Activated T-cell treated with anti-CD3 and anti-CD28 coated beads, Interleukin-2, amount 50 U/mL, for 4 hours (primary cell): ENCODE measurements around the gene RNLS. TPM values are rescaled to one million over a fixed set of nuclear protein-coding genes. Genes with fewer than 3 reads are reported as not detected.
"Not testable (repeated sequence)": the region's sequence is repeated elsewhere in the genome, so short reads cannot be mapped to it uniquely, and the experiment has no call there.

ENCODE experiments used
- ATAC-seq, 2 donors: fragments of 200-7000 bp; cut with Tn5 transposase; one replicate each; pipeline ENCODE4 v1.10.0; 2021
- DNase-seq: peaks from one replicate; pipeline ENCODE4 v3.0.0-alpha.2; 2020
- H3K27me3 Mint-ChIP-seq: one replicate; pipeline ENCODE4 v1.8.0; 2021; ENCODE audit warnings: low read depth, mixed read lengths
- H3K36me3 Mint-ChIP-seq: one replicate; pipeline ENCODE4 v1.8.0; 2022; ENCODE audit warnings: mixed read lengths; ENCODE audit not compliant: insufficient read depth
- H3K4me1 Mint-ChIP-seq: one replicate; pipeline ENCODE4 v1.8.0; 2021; ENCODE audit warnings: low read depth, mixed read lengths
- H3K4me3 Mint-ChIP-seq: one replicate; pipeline ENCODE4 v1.8.0; 2021; ENCODE audit warnings: mild to moderate bottlenecking, moderate library complexity, mixed read lengths
- H3K9me3 Mint-ChIP-seq: one replicate; pipeline ENCODE4 v1.8.0; 2021; ENCODE audit warnings: mixed read lengths
- total RNA-seq, 3 donors: library from RNA; stranded (reverse); gene quantifications; one replicate each; pipeline ENCODE4 v1.2.1, GENCODE V29; 2021

The RNLS gene
- total RNA-seq, 3 donors from 2014 or later, result 3.4 to 5.5 (median 5.4) TPM

DNA sequence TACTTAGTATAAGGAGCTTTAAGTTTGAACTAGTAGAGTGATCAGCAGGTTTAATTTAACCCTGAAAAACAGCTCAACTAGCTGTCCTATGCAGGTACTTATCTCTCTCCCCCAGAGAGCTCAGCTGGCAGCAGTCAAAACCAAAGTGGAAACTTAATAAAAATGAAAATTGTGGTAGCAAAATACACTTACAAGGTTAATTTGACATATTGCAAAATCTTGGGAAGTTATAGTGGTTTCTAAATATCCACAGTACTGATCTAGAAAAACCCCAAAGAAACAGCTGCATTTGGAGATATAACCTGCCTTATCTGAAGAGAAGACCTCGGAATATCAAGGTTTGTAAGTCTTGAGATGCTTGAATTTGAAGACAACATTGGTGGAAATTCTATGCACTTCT, 269.2 kb downstream of the RNLS start:
- no peak overlapping the region for H3K4me3 Mint-ChIP-seq
- H3K9me3 Mint-ChIP-seq, result peaks cover 1% of the 10 kb centered on the region
- H3K4me1 Mint-ChIP-seq, result no peaks in the 10 kb centered on the region
- DNase-seq (no peak), ATAC-seq (no peak)
- peaks cover 2% of the 10 kb centered on the region for H3K36me3 Mint-ChIP-seq
- H3K27me3 Mint-ChIP-seq, result no peaks in the 10 kb centered on the region

DNA sequence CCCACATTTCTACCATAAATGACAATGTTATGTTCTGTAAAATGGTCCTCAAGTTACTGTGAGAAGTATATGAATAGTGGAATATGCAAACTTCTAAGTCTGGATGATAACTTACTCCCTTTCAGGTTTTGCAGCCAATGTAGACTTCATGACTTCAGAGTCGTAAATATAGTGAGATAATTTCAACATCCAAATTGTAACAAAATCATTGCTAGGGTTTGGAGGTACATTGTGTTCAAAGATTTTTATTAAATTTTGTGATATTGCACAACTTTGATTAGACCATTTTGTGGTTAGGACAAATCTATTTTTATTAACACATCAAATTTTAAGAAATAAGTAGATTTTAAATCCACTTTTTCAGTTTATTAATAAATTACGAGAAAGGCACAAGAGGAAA, 270.3 kb downstream of the RNLS start:
- no peaks in the 10 kb centered on the region for H3K27me3 Mint-ChIP-seq
- H3K4me1 Mint-ChIP-seq, result no peaks in the 10 kb centered on the region
- H3K4me3 Mint-ChIP-seq, result no peak overlapping the region
- peaks cover 2% of the 10 kb centered on the region for H3K36me3 Mint-ChIP-seq
- H3K9me3 Mint-ChIP-seq, result no peaks in the 10 kb centered on the region
- ATAC-seq, result no peak
- DNase-seq, result no peak

DNA sequence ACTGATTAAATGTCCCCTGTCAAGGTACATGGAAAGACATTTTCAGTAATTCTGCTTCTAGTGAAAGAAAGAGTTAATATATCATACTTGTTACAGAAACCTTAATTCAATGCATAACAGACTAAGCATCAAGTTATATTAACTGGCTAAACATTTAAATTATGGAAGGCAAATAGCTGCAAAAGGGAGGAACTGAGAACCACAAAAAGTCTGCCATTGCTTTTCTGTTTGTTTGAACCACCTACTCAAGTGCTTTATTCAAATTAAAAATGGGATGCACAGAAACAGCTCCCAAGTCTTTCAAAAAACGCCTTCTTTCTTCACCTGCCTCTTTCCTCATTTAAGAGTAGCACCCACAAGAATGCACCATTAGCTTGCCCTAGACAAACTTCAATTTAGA, 271.9 kb downstream of the RNLS start:
- Mint-ChIP-seq H3K4me3 (no peak overlapping the region), H3K9me3 (no peaks in the 10 kb centered on the region)
- ATAC-seq, result no peak

DNA sequence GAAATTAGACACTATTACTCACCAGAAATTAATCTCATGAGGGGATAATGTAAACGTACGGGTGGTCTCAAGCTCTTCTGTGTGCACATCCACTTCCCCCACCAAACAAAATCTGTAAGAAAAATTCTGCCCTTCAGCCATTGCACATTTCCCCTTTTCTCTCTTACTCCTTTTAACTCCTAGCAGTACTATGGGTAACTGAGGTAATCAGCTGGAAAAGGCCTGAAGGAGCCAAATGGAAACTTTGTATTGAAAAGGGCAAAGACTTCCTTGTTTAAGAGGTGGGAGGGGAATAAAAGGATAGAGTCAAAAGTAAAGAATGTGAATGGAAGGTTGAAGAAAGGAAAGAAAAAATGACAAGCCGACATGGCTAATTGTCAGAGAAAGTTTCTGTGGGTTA, 273.8 kb downstream of the RNLS start:
- Mint-ChIP-seq H3K4me1 (no peaks in the 10 kb centered on the region), H3K36me3 (peaks cover 2% of the 10 kb centered on the region), H3K4me3 (no peak overlapping the region), H3K27me3 (no peaks in the 10 kb centered on the region), H3K9me3 (no peaks in the 10 kb centered on the region)
- ATAC-seq (no peak), DNase-seq (no peak)

More for the DNA sequence above, 271.9 kb downstream of the RNLS start:
- Mint-ChIP-seq H3K36me3 (peaks cover 2% of the 10 kb centered on the region), H3K4me1 (no peaks in the 10 kb centered on the region), H3K27me3 (no peaks in the 10 kb centered on the region)
- no peak for DNase-seq

DNA sequence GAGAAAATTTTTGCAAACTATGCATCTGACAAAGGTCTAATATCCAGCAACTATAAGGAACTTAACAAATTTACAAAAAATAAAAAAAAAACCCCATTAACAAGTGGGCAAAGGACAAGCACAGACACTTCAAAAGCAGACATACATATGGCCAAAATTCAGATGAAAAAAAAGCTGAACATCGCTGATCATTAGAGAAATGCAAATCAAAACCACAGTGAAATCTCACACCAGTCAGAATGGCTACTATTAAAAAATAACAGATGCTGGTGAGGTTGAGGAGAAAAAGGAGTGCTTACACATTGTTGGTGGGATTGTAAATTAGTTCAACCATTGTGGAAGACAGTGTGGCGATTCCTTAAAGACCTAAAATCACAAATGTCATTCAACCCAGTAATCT, 274.8 kb downstream of the RNLS start:
- not testable (repeated sequence) for H3K4me3 Mint-ChIP-seq, H3K9me3 Mint-ChIP-seq, H3K4me1 Mint-ChIP-seq, H3K27me3 Mint-ChIP-seq, ATAC-seq, DNase-seq, H3K36me3 Mint-ChIP-seq

DNA sequence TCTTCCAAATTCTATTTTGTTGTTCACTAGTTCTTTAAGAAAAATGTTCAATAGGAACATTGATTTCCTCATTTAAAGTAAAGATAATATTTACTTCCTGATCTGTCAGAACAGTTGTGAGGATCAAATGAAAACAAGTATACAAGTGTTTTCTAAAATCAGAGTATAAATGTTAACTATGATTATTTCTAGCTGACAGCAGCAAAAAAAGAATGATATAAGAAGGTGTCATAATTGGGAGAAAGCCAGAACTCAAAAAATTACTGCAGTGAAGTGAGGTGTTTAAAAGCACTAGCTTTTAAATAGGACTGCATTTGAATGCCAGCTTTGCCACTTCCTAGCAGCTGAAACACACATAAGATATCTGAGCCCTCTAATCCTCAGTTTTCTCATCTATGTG, 283.3 kb downstream of the RNLS start:
- no peaks in the 10 kb centered on the region for H3K36me3 Mint-ChIP-seq
- no peaks in the 10 kb centered on the region for H3K27me3 Mint-ChIP-seq
- no peak for ATAC-seq
- H3K4me3 Mint-ChIP-seq, result no peak overlapping the region
- H3K9me3 Mint-ChIP-seq, result no peaks in the 10 kb centered on the region
- no peak for DNase-seq
- H3K4me1 Mint-ChIP-seq, result peaks cover 6% of the 10 kb centered on the region

DNA sequence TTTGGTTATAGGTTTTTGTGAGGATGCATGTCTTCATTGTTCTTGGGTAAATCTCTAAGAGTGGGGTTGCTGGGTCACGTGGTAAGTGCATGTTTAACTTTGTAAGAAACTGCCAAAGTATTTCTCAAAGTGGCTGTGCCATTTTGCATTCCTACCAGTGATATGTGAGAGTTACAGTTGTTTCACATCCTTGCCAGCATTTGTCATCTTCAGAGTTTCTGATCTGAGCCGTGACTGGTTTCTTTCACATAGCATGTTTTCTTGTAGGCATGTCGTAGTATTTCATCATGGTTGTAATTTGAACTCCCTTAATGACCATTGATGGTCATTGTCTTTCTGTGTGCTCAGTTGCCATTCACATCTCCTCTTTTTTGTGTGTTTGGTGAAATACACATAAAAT, 286.0 kb downstream of the RNLS start:
- Mint-ChIP-seq H3K4me3 (no peak overlapping the region), H3K27me3 (no peaks in the 10 kb centered on the region), H3K36me3 (no peaks in the 10 kb centered on the region), H3K4me1 (peaks cover 11% of the 10 kb centered on the region), H3K9me3 (no peaks in the 10 kb centered on the region)
- ATAC-seq (no peak), DNase-seq (no peak)

DNA sequence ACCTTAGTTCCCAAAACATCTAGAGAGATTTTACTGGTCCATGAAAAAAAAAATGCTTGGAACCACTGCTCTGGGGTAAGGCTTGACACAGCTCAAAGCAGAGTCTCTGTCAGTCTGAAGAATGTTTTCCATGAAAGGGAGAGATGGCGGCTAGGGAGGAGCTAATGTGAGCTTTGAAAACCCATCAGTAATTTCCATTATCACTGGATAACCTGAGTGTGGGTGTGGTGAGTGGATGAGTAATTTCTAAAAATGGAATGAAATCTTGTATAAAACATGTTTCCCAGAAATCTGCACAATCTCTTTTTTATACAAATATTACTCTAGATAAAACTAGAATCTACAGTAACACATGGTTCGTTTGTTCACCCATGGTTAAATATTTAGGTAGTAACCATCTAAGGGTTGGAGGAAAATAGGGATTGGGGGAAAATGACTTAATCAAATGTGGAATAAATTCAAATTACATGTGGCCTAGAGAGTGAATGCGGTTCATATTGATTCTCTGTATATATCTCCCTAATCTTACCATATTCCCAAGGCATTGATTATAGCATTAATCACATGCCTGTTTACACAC, 289.4 kb downstream of the RNLS start:
- peaks cover 10% of the 10 kb centered on the region for H3K4me1 Mint-ChIP-seq
- H3K36me3 Mint-ChIP-seq, result no peaks in the 10 kb centered on the region
- H3K4me3 Mint-ChIP-seq, result no peak overlapping the region
- DNase-seq (no peak), ATAC-seq (no peak)
- no peaks in the 10 kb centered on the region for H3K27me3 Mint-ChIP-seq
- H3K9me3 Mint-ChIP-seq, result no peaks in the 10 kb centered on the region

DNA sequence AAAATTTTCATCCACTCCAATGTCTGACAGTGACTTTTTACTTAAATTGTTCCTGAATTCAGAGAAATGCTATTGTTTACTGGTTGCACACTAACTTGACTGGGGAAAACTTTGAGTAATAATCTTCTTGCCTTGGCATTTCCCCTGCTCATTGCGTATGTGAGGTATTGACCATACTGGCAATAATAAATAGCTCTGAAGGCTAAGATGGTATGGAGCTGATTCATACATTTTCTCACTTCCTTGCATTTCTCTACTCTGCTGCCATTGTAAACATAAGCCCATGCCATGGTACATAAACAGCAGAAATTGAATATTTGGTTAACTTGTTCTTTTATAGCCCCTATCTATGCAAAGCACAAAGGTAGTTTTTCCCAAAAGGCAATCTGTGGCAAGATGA, 290.0 kb downstream of the RNLS start:
- Mint-ChIP-seq H3K4me3 (no peak overlapping the region), H3K27me3 (no peaks in the 10 kb centered on the region), H3K36me3 (no peaks in the 10 kb centered on the region), H3K4me1 (peaks cover 10% of the 10 kb centered on the region), H3K9me3 (no peaks in the 10 kb centered on the region)
- DNase-seq (no peak), ATAC-seq (no peak)

DNA sequence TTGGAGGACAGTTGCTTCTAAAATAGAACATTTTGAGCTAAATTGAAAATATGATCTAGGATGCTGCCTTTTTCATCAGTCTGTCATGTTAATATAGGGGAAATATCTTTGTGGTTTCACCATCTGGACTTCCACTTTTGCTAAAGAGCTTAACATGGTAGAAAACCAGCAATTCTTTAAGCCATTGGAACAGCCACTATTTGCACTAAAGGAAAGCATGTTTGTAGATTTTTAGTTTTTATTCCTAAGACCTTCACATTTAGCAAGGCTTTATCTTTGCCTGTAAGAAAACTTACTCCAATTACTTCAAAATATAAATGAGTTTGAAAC, 291.0 kb downstream of the RNLS start:
- no peaks in the 10 kb centered on the region for H3K27me3 Mint-ChIP-seq
- no peak for ATAC-seq
- H3K9me3 Mint-ChIP-seq, result no peaks in the 10 kb centered on the region
- no peak overlapping the region for H3K4me3 Mint-ChIP-seq
- no peak for DNase-seq
- peaks cover 10% of the 10 kb centered on the region for H3K4me1 Mint-ChIP-seq
- no peaks in the 10 kb centered on the region for H3K36me3 Mint-ChIP-seq

DNA sequence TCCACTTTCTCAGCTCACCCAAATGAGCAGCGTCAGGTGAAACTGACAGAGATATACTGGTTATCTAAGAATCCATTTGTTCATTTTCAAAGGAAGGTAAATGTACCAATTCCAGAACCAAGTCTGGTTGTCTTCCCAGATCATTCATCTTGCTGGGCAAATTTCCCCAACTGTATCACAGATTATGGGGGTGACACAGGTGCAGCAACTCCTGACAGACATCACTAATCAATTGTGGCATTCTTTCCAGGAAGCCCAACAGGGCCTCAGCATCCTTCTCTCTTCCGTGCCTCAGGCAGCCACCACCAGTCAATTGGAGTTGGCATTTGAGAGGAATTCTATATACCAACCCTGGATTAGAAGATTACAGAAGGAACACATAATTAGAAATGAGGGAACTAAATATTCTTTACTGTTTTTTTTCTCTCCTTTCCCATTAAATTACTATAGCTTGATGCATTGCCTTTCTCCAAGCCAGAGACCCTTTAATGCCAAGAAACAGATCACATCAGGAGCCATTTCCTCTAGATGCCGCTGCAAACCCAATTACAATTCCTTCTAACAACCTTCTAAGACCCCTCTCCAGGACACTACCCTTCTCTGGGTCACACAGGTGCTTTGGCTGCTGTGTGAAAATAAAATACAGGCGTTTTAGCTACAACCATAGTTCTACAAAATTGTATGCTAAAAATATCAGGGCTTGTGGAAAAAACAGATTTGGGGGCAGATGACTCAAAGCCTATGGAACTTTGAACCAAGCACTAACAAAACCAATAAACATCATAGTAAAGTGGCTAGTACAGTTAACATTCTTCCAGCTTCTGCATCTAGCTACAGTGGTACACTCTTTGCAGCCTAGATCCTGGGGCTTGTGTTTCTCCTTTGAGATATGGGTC, 291.6 kb downstream of the RNLS start:
- DNase-seq (no peak), ATAC-seq (no peak)
- Mint-ChIP-seq H3K9me3 (no peaks in the 10 kb centered on the region), H3K27me3 (no peaks in the 10 kb centered on the region), H3K4me3 (no peak overlapping the region), H3K36me3 (no peaks in the 10 kb centered on the region), H3K4me1 (peaks cover 10% of the 10 kb centered on the region)

DNA sequence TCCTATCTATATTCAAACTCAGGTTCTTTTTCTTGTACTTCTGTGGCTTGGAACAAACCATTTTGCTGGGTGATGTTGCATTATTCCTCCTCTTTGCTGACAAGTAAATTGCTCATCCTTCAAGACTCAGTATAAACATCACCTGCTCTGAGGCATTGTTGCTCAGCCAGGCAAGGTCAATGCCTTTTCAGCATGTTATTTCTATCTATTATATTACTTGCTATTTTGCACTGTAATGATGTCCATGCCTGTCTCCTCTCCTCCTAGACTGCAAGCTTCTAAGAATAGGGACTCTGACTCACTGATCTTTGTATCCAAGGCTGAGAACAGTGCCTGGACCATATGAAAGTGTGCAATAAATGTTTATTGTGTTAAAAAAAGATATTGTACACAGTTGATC, 293.8 kb downstream of the RNLS start:
- DNase-seq (no peak), ATAC-seq (no peak)
- H3K36me3 Mint-ChIP-seq, result no peaks in the 10 kb centered on the region
- H3K27me3 Mint-ChIP-seq, result no peaks in the 10 kb centered on the region
- H3K9me3 Mint-ChIP-seq, result no peaks in the 10 kb centered on the region
- peaks cover 8% of the 10 kb centered on the region for H3K4me1 Mint-ChIP-seq
- H3K4me3 Mint-ChIP-seq, result no peak overlapping the region

DNA sequence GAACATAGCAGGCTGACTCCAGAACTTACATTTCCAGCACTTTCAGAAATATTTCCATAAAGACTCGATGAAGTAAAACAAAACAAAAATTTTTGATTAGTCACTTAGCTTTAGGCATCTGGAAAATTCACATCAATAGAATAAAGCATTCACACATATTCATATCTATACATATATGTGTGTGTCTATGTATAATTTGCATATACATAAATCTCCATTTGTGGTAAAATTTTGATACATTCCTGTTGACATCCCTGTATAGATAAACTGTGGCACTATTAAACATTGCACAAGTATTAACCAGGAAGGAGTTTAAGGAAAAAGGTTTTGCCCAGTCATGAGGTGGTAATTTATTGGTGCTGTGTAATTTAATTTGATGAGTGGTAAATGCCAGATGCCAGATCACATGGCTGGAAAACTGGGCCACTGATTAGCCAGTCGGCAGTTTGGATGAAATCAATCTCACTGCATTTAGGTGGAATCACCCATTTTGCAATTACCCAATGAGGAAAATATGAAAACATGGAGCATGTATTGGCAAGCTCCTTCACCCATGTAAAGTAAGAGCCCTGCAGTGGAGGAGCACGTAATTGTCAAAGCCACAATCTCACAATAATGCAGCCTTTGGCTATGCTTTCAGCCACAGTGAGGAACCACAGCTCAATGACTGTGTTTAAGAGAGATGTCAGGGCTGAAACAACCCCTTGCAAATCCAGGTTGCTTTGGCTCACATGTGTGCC, 294.6 kb downstream of the RNLS start:
- DNase-seq, result no peak
- Mint-ChIP-seq H3K27me3 (no peaks in the 10 kb centered on the region), H3K4me3 (no peak overlapping the region), H3K36me3 (no peaks in the 10 kb centered on the region), H3K9me3 (no peaks in the 10 kb centered on the region), H3K4me1 (peaks cover 3% of the 10 kb centered on the region)
- ATAC-seq, result no peak

DNA sequence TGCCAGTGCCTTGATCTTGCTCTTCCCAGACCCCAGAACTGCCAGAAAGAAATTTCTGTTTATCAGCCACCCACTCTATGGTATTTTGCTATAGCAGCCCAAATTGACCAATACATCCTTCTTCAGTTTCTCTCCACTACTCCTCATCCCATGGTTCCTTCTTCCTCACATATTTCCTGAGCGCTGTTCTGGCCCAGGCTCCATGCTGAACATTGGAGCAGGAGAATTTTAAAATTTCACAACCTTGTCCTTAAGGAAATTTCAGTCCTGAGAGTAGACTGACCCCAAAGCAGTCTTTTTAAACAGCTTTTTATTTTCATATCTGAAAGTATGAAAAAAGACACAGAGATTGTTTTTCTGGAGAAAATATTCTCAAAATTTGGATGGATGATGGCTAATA, 297.1 kb downstream of the RNLS start:
- DNase-seq (no peak), ATAC-seq (no peak)
- no peak overlapping the region for H3K4me3 Mint-ChIP-seq
- peaks cover 19% of the 10 kb centered on the region for H3K4me1 Mint-ChIP-seq
- no peaks in the 10 kb centered on the region for H3K36me3 Mint-ChIP-seq
- H3K9me3 Mint-ChIP-seq, result no peaks in the 10 kb centered on the region
- H3K27me3 Mint-ChIP-seq, result no peaks in the 10 kb centered on the region
